HepG2 (cell line): Measurements from ENCODE around the gene PSMB3. TPM values are rescaled to one million over a fixed set of nuclear protein-coding genes. Genes with fewer than 3 reads are reported as not detected.

Experiments
- ATF1 ChIP-seq: IDR thresholded peaks from 2 replicates; pipeline ENCODE4 v1.6.1; 2016; ENCODE audit warnings: mild to moderate bottlenecking, control low read depth
- ATM ChIP-seq: fragments of 450-650 bp; IDR thresholded peaks from 2 replicates; pipeline ENCODE4 v1.7.1; 2017; ENCODE audit warnings: mild to moderate bottlenecking, borderline replicate concordance
- ELF1 ChIP-seq: sonication (generic); formaldehyde crosslinking; IDR thresholded peaks from 2 replicates; pipeline ENCODE4 v1.4.0; 2020; ENCODE audit warnings: missing genetic modification reagents
- HNRNPL ChIP-seq: fragments of 200-400 bp; formaldehyde crosslinking; IDR thresholded peaks from 2 replicates; pipeline ENCODE4 v1.6.1; 2017; ENCODE audit warnings: mild to moderate bottlenecking, low read depth, low read length
- NBN ChIP-seq: fragments of 450-650 bp; conservative IDR thresholded peaks from 2 replicates; pipeline ENCODE4 v1.6.1; 2017
- NRL ChIP-seq: sonication (generic); formaldehyde crosslinking; IDR thresholded peaks from 2 replicates; pipeline ENCODE4 v1.5.0; 2020; ENCODE audit warnings: missing genetic modification reagents, mild to moderate bottlenecking, moderate library complexity, borderline replicate concordance
- SOX5 ChIP-seq: IDR thresholded peaks from 2 replicates; pipeline ENCODE4 v1.6.1; 2016; ENCODE audit warnings: borderline replicate concordance
- ZSCAN22 ChIP-seq: sonication (generic); formaldehyde crosslinking; IDR thresholded peaks from 2 replicates; pipeline ENCODE4 v1.4.0; 2020; ENCODE audit warnings: mild to moderate bottlenecking, missing genetic modification reagents
- polyA plus RNA-seq, 8 experiments: library from polyadenylated mRNA; depleted of rRNA in 3 of 8; stranded (reverse) in 7 of 8; unstranded in 1 of 8; fragments of >200 nt; fragmentation: Illumina TruSeq in 4 of 8; extraction: Trizol in 4 of 8; gene quantifications; 2 replicates each; pipeline versions ENCODE4 v1.2.1 to v1.2.3, GENCODE V29; 2011 to 2016; ENCODE audit warnings: low read depth in 4 of 8, missing spikeins in 1 of 8, mixed read lengths in 1 of 8; ENCODE audit not compliant: insufficient read depth in 1 of 8
- total RNA-seq, 5 experiments: library from RNA; depleted of rRNA; stranded (reverse); fragments of >200 nt; fragmentation: Illumina TruSeq; extraction: Trizol; gene quantifications; 2 replicates each; pipeline ENCODE4 v1.2.3, GENCODE V29; 2016; ENCODE audit warnings: low read depth in 1 of 5
- TF ChIP-seq, protein P1 (sequence below): sonication (generic); formaldehyde crosslinking; IDR thresholded peaks from 2 replicates; pipeline ENCODE4 v1.4.0; 2020; ENCODE audit warnings: mild to moderate bottlenecking, missing genetic modification reagents
- TF ChIP-seq, protein P2 (sequence below): sonication (generic); formaldehyde crosslinking; IDR thresholded peaks from 2 replicates; pipeline ENCODE4 v1.5.0; 2020; ENCODE audit warnings: mild to moderate bottlenecking, missing genetic modification reagents, borderline replicate concordance

The PSMB3 gene
- total and polyA plus RNA-seq, 2 of the 13 experiments (the other 11 are each of a cell fraction or from before 2014, with no cell fraction given) = 366 to 517 TPM

DNA sequence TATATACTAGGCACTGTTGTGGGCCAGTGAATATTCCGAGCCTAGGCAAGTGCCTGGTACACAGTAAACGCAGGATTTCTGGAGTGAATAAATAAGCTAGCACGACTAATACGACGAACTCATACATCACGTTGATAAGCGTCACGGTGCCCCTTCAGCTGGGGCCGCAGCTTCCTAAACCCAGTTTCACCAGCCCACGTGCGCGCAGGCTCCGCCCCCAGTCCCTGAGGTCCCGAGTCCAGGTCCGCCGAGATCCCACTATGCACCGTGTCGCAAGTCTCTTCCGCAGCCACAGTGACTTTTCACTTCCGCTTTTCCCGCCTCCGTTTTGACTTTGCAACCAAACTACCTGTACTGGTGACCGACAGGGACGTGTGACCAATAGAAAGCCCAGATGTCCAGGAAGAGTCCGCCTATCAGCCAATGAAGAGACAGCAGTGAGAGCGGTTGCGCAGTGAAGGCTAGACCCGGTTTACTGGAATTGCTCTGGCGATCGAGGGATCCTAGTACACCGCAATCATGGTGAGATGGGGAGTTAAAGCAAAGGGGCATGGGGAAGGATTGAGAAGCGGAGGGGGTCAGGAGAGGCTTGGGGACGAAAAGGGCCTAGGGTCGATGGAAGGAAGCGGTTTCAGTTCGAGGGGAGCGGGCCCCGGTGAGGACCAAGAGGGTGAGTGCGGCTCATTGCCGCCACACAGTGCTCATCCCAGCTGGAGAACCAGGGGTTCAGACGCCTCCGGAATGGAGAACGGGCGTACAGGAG lies at the start of gene PSMB3 (continued):
- TF ChIP-seq ZSCAN22 (CRISPR knock-in tag) (peak; percentile 61; the same call in 1 of the 2 replicates), ATF1 (CRISPR knock-in tag) (peak; percentile 92), HNRNPL (0 out of 2 replicates have a peak, but pooled peaks have one; percentile 31), SOX5 (CRISPR knock-in tag) (peak; percentile 47; the same call in 1 of the 2 replicates), ATM (no peak), NRL (CRISPR knock-in tag) (no peak), NBN (no peak), ELF1 (peak; percentile 99)
- TF ChIP-seq, protein P1, sequence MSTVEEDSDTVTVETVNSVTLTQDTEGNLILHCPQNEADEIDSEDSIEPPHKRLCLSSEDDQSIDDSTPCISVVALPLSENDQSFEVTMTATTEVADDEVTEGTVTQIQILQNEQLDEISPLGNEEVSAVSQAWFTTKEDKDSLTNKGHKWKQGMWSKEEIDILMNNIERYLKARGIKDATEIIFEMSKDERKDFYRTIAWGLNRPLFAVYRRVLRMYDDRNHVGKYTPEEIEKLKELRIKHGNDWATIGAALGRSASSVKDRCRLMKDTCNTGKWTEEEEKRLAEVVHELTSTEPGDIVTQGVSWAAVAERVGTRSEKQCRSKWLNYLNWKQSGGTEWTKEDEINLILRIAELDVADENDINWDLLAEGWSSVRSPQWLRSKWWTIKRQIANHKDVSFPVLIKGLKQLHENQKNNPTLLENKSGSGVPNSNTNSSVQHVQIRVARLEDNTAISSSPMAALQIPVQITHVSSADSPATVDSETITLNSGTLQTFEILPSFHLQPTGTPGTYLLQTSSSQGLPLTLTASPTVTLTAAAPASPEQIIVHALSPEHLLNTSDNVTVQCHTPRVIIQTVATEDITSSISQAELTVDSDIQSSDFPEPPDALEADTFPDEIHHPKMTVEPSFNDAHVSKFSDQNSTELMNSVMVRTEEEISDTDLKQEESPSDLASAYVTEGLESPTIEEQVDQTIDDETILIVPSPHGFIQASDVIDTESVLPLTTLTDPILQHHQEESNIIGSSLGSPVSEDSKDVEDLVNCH (CRISPR knock-in tag) = no peak; the same call in 1 of the 2 replicates
- TF ChIP-seq, protein P2, sequence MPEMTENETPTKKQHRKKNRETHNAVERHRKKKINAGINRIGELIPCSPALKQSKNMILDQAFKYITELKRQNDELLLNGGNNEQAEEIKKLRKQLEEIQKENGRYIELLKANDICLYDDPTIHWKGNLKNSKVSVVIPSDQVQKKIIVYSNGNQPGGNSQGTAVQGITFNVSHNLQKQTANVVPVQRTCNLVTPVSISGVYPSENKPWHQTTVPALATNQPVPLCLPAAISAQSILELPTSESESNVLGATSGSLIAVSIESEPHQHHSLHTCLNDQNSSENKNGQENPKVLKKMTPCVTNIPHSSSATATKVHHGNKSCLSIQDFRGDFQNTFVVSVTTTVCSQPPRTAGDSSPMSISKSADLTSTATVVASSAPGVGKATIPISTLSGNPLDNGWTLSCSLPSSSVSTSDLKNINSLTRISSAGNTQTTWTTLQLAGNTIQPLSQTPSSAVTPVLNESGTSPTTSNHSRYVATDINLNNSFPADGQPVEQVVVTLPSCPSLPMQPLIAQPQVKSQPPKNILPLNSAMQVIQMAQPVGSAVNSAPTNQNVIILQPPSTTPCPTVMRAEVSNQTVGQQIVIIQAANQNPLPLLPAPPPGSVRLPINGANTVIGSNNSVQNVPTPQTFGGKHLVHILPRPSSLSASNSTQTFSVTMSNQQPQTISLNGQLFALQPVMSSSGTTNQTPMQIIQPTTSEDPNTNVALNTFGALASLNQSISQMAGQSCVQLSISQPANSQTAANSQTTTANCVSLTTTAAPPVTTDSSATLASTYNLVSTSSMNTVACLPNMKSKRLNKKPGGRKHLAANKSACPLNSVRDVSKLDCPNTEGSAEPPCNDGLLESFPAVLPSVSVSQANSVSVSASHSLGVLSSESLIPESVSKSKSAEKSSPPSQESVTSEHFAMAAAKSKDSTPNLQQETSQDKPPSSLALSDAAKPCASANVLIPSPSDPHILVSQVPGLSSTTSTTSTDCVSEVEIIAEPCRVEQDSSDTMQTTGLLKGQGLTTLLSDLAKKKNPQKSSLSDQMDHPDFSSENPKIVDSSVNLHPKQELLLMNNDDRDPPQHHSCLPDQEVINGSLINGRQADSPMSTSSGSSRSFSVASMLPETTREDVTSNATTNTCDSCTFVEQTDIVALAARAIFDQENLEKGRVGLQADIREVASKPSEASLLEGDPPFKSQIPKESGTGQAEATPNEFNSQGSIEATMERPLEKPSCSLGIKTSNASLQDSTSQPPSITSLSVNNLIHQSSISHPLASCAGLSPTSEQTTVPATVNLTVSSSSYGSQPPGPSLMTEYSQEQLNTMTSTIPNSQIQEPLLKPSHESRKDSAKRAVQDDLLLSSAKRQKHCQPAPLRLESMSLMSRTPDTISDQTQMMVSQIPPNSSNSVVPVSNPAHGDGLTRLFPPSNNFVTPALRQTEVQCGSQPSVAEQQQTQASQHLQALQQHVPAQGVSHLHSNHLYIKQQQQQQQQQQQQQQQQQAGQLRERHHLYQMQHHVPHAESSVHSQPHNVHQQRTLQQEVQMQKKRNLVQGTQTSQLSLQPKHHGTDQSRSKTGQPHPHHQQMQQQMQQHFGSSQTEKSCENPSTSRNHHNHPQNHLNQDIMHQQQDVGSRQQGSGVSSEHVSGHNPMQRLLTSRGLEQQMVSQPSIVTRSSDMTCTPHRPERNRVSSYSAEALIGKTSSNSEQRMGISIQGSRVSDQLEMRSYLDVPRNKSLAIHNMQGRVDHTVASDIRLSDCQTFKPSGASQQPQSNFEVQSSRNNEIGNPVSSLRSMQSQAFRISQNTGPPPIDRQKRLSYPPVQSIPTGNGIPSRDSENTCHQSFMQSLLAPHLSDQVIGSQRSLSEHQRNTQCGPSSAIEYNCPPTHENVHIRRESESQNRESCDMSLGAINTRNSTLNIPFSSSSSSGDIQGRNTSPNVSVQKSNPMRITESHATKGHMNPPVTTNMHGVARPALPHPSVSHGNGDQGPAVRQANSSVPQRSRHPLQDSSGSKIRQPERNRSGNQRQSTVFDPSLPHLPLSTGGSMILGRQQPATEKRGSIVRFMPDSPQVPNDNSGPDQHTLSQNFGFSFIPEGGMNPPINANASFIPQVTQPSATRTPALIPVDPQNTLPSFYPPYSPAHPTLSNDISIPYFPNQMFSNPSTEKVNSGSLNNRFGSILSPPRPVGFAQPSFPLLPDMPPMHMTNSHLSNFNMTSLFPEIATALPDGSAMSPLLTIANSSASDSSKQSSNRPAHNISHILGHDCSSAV = no peak; the same call in 1 of the 2 replicates
